Activated T-cell treated with anti-CD3 and anti-CD28 coated beads, Interleukin-2, amount 50 U/mL, for 1 hour (primary cell): Measurements from ENCODE around the gene PEA15.

Source experiments
- DNase-seq: peaks from one replicate; pipeline ENCODE4 v3.0.0-alpha.2; 2020

PEA15 gene

GRCh38 chr1:160244209-160244608 is 39.0 kb downstream of the PEA15 start:
- no peak for DNase-seq

- no peak for DNase-seq
Observed at GRCh38 chr1:160245434-160245833, 40.2 kb downstream of the PEA15 start.

- DNase-seq: no peak
Observed at GRCh38 chr1:160247053-160247452, 41.9 kb downstream of the PEA15 start.

GRCh38 chr1:160251011-160251410 is 45.8 kb downstream of the PEA15 start:
- no peak for DNase-seq

- DNase-seq: peak; percentile 44
Observed at GRCh38 chr1:160251687-160252526, 46.7 kb downstream of the PEA15 start.

- DNase-seq: no peak
Observed at GRCh38 chr1:160255781-160256300, 50.7 kb downstream of the PEA15 start.

- no peak for DNase-seq
Observed at GRCh38 chr1:160256396-160257046, 51.3 kb downstream of the PEA15 start.

- no peak for DNase-seq
Observed at GRCh38 chr1:160257411-160258015, 52.3 kb downstream of the PEA15 start.

GRCh38 chr1:160258177-160258798 is 53.1 kb downstream of the PEA15 start:
- DNase-seq: no peak

- no peak for DNase-seq
Observed at GRCh38 chr1:160260406-160261382, 55.5 kb downstream of the PEA15 start.

GRCh38 chr1:160261556-160261892 is 56.3 kb downstream of the PEA15 start:
- DNase-seq: peak; percentile 58

GRCh38 chr1:160261893-160262794 is 57.0 kb downstream of the PEA15 start, which contains the start of gene DCAF8:
Gene DCAF8, minus strand, starts transcription at chr1:160262549. Its CDS starts 18,541 bp downstream, at chr1:160244008.
- peak; percentile 95 for DNase-seq

GRCh38 chr1:160264795-160265307 is 59.7 kb downstream of the PEA15 start:
- DNase-seq: no peak
